Spleen (tissue), 11 donors: Measurements from ENCODE around the gene KLHDC8A. TPM values are rescaled to one million over a fixed set of nuclear protein-coding genes. Genes with fewer than 3 reads are reported as not detected.

Experiments used
- DNase-seq: peaks from one replicate; pipeline ENCODE4 v3.0.0-alpha.2; 2020
- H3K27ac ChIP-seq, 8 donors: fragments of 200-600 bp; sonication (generic) in 7 of 8; 1 replicate in 4 of 8; 2 replicates in 4 of 8; pipeline versions ENCODE4 v1.5.0 to v1.8.0; 2016 to 2021; ENCODE audit warnings: inconsistent platforms in 4 of 8, mild to moderate bottlenecking in 4 of 8, moderate library complexity in 1 of 8
- H3K27me3 ChIP-seq, 7 donors: fragments of 200-600 bp; sonication (generic) in 6 of 7; replicated peaks in 1 of 7; 1 replicate in 4 of 7; 2 replicates in 3 of 7; pipeline versions ENCODE4 v1.5.0 to v1.8.0; 2016 to 2021; ENCODE audit warnings: inconsistent platforms in 3 of 7, mild to moderate bottlenecking in 1 of 7
- H3K36me3 ChIP-seq, 6 donors: fragments of 200-600 bp; sonication (generic) in 5 of 6; 1 replicate in 4 of 6; 2 replicates in 2 of 6; pipeline versions ENCODE4 v1.5.0 to v1.8.0; 2016 to 2021; ENCODE audit warnings: inconsistent platforms in 2 of 6
- H3K4me1 ChIP-seq, 6 donors: fragments of 200-600 bp; sonication (generic) in 5 of 6; 1 replicate in 3 of 6; 2 replicates in 3 of 6; pipeline versions ENCODE4 v1.5.0 to v1.8.0; 2016 to 2021; ENCODE audit warnings: inconsistent platforms in 3 of 6
- H3K4me3 ChIP-seq, 8 donors: fragments of 200-600 bp; sonication (generic) in 7 of 8; 1 replicate in 4 of 8; 2 replicates in 4 of 8; pipeline versions ENCODE4 v1.5.0 to v1.8.0; 2016 to 2021; ENCODE audit warnings: inconsistent platforms in 4 of 8, mild to moderate bottlenecking in 4 of 8, moderate library complexity in 2 of 8
- H3K9me3 ChIP-seq, 8 donors: fragments of 200-600 bp; sonication (generic) in 7 of 8; 1 replicate in 4 of 8; 2 replicates in 4 of 8; pipeline versions ENCODE4 v1.5.0 to v1.8.0; 2016 to 2021; ENCODE audit warnings: inconsistent platforms in 4 of 8
- POLR2A ChIP-seq, 3 donors: fragments of 450-650 bp; IDR thresholded peaks; one replicate each; pipeline ENCODE4 v1.5.1; 2017; ENCODE audit warnings: antibody characterized with exemption in 3 of 3, mild to moderate bottlenecking in 1 of 3
- POLR2AphosphoS5 ChIP-seq, 3 donors: sonication (generic); formaldehyde crosslinking; IDR thresholded peaks; one replicate each; pipeline ENCODE4 v1.5.1; 2017; ENCODE audit warnings: antibody characterized with exemption in 3 of 3
- WGBS, 5 donors: extraction: QIAGEN DNeasy Blood & Tissue Kit in 3 of 5; methylation state at CpG; one replicate each; pipeline versions ENCODE4 v1.1.5 to v1.1.7; 2013 to 2018; 5-methylcytosine and 5-hydroxymethylcytosine counted together
- intact Hi-C: fragments of 100-400 bp; cut with DNase I; formaldehyde crosslinking; loops from one replicate; pipeline ENCODE4 v1.15.0; 2023; ENCODE audit warnings: low total_unique reads
- polyA plus RNA-seq, 3 donors: library from polyadenylated mRNA; stranded (reverse); fragments of 200-250 nt; gene quantifications; one replicate each; pipeline ENCODE4 v1.2.1, GENCODE V29; 2013
- total RNA-seq, 7 donors: library from RNA; depleted of rRNA in 3 of 7; stranded (reverse); fragments of >200 nt in 3 of 7; fragmentation: NEBNext Ultra II Directional in 4 of 7; extraction: Animal tissue kit (Norgen Biotek cat#: 25700) in 4 of 7; gene quantifications; one replicate each; pipeline versions ENCODE4 v1.1.0 to v1.2.1, GENCODE V29; 2016 to 2021
- TF ChIP-seq, protein P1 (sequence below), 11 experiments: fragments of 200-600 bp in 7 of 11; fragments of 450-650 bp in 4 of 11; sonication (generic) in 4 of 11; IDR thresholded peaks in 8 of 11; conservative IDR thresholded peaks in 3 of 11; 1 replicate in 7 of 11; 2 replicates in 4 of 11; pipeline versions ENCODE4 v1.4.0 to v1.8.0; 2016 to 2021; ENCODE audit warnings: antibody characterized with exemption in 11 of 11, inconsistent platforms in 4 of 11, mild to moderate bottlenecking in 1 of 11
- donor health status: healthy with polysubstance abuse.
- donor health status: DM: no; HTN: no; CAD: no; lungs with moderate emphysema.
- donor health status: DM: no; HTN: no; CAD: no.
- donor health status: Bipolar disorder and iron deficiency.
- donor health status: healthy.
- donor health status: DM: no; HTN: no; CAD: no.
- donor health status: DM: yes; HTN: yes; CAD: no.

Gene KLHDC8A
- total and polyA plus RNA-seq, 10 donors = 0.17 to 2.8 (median 0.48) TPM; not detected in 3

DNA sequence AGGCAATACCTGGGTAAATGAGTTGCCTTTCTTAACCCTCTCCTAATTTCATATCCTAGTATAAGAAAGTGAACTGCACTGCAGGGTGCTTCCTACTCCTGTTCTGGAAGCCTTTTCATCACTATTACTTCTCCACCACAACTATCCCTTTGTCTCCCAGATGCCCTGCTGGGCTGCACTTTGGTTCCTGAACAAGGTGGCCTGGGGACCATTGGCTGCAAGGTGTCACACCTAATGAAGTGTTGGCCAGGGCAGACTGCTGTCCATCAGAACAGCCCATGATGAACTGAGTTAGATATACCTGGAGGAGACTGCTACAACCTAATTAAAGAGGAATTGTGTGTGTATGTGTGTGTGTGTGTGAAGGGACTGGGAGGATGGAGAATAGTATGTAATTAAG is 1.9 kb upstream of the KLHDC8A start:
- Histone ChIP-seq H3K4me1 (peaks cover 0 to 9% (median 0%) of the 10 kb centered on the region in 6 donors), H3K4me3 (no peak overlapping the region), H3K27me3 (peaks cover 0 to 31% (median 0%) of the 10 kb centered on the region in 7 donors), H3K9me3 (no peaks in the 10 kb centered on the region), H3K27ac (no peak overlapping the region), H3K36me3 (no peaks in the 10 kb centered on the region)
- intact Hi-C loops = no loop called here
- no peak for DNase-seq
- TF ChIP-seq, protein P1, sequence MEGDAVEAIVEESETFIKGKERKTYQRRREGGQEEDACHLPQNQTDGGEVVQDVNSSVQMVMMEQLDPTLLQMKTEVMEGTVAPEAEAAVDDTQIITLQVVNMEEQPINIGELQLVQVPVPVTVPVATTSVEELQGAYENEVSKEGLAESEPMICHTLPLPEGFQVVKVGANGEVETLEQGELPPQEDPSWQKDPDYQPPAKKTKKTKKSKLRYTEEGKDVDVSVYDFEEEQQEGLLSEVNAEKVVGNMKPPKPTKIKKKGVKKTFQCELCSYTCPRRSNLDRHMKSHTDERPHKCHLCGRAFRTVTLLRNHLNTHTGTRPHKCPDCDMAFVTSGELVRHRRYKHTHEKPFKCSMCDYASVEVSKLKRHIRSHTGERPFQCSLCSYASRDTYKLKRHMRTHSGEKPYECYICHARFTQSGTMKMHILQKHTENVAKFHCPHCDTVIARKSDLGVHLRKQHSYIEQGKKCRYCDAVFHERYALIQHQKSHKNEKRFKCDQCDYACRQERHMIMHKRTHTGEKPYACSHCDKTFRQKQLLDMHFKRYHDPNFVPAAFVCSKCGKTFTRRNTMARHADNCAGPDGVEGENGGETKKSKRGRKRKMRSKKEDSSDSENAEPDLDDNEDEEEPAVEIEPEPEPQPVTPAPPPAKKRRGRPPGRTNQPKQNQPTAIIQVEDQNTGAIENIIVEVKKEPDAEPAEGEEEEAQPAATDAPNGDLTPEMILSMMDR (IDR thresholded peaks at IDR 0.05 in 8 of 11, conservative IDR thresholded peaks at IDR 0.05 in 3 of 11) = no peak
- TF ChIP-seq POLR2A (IDR thresholded peaks at IDR 0.05) (no peak), POLR2AphosphoS5 (IDR thresholded peaks at IDR 0.05) (no peak)

DNA sequence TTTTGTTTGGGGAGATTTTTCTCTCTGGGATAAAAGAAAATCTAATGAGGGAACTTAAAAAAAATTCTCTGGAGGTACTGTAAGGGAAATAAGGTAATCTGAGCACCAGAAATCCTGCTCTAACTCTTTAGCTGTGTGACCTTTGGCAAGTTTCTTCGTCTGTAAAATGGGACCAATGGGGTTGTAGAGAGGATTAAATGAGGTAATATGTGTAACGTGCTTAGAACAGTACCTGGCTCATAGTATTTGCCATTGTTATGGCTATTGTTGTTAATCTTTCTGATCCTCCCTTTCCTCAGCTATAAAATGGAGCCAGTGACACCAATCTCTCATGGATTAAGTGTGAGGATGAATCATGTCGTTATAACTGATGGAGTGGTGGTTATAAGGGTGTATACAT is 845 bp upstream of the KLHDC8A start:
- Histone ChIP-seq H3K9me3 (no peaks in the 10 kb centered on the region), H3K36me3 (no peaks in the 10 kb centered on the region), H3K4me3 (no peak overlapping the region), H3K27ac (no peak overlapping the region), H3K4me1 (peaks cover 0 to 9% (median 0%) of the 10 kb centered on the region in 6 donors), H3K27me3 (peaks cover 0 to 31% (median 0%) of the 10 kb centered on the region in 7 donors)
- DNase-seq = no peak
- intact Hi-C loops = no loop called here
- TF ChIP-seq, protein P1 (IDR thresholded peaks at IDR 0.05 in 8 of 11, conservative IDR thresholded peaks at IDR 0.05 in 3 of 11) = no peak
- 82 to 94% (median 85%) methylated on average over 3 of the region's 3 CpGs for WGBS, 5 donors

DNA sequence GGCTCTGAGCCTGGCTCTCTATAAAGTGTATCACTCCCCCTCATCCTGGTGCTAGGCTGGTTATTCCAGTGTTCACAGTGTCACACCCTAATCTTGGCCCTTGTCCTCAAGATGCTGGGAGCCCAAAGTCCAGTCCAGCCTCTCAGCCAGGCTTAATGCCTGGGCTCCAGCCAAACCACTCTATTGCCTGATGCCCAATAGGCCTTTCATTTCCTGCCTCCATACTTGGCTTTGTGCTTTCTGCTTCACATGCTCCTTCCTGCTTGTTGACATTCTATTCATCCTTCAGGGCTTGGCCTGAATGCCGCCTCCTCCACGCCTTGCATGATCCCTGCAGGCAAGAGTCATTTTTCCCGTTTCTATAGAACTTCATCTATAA is 1.7 kb downstream of the KLHDC8A start:
- Histone ChIP-seq H3K36me3 (no peaks in the 10 kb centered on the region), H3K9me3 (no peaks in the 10 kb centered on the region), H3K27ac (no peak overlapping the region), H3K4me1 (peaks cover 0 to 17% (median 5%) of the 10 kb centered on the region in 6 donors), H3K4me3 (no peak overlapping the region), H3K27me3 (peaks cover 0 to 28% (median 0%) of the 10 kb centered on the region in 7 donors)
- DNase-seq = no peak
- TF ChIP-seq, protein P1 (IDR thresholded peaks at IDR 0.05 in 8 of 11, conservative IDR thresholded peaks at IDR 0.05 in 3 of 11) = no peak
- TF ChIP-seq POLR2AphosphoS5 (IDR thresholded peaks at IDR 0.05) (no peak), POLR2A (IDR thresholded peaks at IDR 0.05) (no peak)
- 73 to 89% (median 77%) methylated on average over 3 of the region's 3 CpGs for WGBS, 5 donors
- intact Hi-C loops = no loop called here

DNA sequence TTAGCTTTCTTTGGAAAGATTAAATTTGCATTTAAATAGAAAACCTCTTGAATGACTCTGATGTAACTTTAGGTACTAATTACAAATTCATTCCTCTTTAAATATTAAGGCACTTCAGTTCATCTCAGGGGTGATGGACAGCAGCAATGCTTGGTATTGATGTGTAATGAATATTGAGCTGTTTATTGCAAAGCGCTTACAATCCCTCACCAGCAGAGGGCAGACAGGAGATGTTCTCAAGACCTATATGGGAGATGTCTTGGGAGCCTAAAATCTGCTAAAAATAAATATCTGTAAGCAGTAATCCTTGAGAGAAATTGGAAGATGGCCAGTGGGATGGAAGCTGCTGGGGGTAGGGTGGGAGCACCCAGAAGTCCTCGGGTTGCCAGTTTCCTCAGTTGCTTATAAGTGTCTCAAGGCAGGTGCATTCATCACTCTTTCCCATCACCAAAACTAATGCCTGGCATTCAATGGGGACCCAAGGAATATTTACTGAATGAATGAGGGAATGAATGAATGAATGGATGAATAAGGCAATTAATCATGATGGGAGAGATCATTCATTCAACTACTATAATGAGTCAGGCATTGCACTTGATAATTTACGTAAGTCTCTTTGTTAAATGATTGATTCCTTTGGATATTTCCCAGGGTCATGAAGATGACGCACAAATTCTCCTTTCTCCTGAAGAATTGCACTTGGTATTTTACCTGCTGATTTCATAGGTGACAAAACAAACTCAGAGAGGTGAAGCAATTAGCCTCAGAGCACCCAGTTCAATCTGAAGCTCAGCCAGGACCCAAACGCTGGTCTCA is 2.3 kb downstream of the KLHDC8A start:
- no peaks in the 10 kb centered on the region for H3K36me3 ChIP-seq
- H3K27ac ChIP-seq = no peak overlapping the region
- DNase-seq = no peak
- no peaks in the 10 kb centered on the region for H3K9me3 ChIP-seq
- H3K4me1 ChIP-seq = peaks cover 0 to 23% (median 11%) of the 10 kb centered on the region in 6 donors
- peaks cover 0 to 26% (median 0%) of the 10 kb centered on the region in 7 donors for H3K27me3 ChIP-seq
- intact Hi-C loops = loop anchor here (5.0 kb wide), 1 partner anchor 133 kb away; no protein-coding TSS in a partner anchor
- 34 to 54% (median 46%) methylated on average over 5 of the region's 5 CpGs for whole genome bisulfite sequencing, 5 donors
- no peak overlapping the region for H3K4me3 ChIP-seq
- no peak for TF ChIP-seq POLR2A (IDR thresholded peaks at IDR 0.05)
- no peak for TF ChIP-seq POLR2AphosphoS5 (IDR thresholded peaks at IDR 0.05)
- TF ChIP-seq, protein P1 (IDR thresholded peaks at IDR 0.05 in 8 of 11, conservative IDR thresholded peaks at IDR 0.05 in 3 of 11) = peak; percentile 51 to 83 (median 73)
